Suppressor macrophage (primary cell): ENCODE data around the gene LRRIQ1.

Experiments used
- DNase-seq, 4 experiments: peaks; one replicate each; pipeline ENCODE4 v3.0.0-alpha.2; 2020 to 2022

Gene LRRIQ1

DNA sequence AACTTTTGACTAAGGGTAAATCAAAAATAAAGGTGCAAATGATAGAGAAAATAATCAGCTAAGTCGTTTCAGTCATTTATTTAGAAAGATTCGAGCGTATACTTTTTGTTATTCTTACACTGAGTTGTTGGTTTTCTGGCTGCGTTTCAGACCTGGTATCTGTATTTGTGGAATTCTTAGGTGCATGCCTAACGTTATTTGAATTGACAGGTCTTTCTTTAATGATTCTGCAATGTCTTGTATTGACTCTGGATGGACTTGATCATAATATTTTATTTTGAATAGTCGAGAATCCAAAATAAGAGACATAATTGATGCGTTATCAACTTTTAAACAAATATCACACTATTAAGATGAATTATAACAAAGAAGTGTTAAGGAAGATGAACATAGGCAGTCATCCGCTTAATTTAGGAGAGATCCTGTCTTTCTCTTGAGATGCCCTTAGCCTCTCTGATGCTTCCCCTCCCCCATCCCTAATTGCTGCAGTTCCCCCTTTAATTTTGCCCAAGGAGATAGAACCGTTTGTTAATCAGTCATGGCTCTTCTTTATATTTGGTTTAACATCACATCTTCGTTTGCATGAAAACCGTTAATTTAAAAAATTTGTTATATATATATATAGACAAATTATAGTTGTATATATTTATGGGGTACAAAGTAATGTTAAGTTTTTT is 245.6 kb downstream of the LRRIQ1 start:
- DNase-seq: no peak

GRCh38 chr12:85283560-85283959 is 247.4 kb downstream of the LRRIQ1 start:
- DNase-seq: no peak
